ENCODE measurements around the gene HSPB8.

Gene HSPB8

DNA sequence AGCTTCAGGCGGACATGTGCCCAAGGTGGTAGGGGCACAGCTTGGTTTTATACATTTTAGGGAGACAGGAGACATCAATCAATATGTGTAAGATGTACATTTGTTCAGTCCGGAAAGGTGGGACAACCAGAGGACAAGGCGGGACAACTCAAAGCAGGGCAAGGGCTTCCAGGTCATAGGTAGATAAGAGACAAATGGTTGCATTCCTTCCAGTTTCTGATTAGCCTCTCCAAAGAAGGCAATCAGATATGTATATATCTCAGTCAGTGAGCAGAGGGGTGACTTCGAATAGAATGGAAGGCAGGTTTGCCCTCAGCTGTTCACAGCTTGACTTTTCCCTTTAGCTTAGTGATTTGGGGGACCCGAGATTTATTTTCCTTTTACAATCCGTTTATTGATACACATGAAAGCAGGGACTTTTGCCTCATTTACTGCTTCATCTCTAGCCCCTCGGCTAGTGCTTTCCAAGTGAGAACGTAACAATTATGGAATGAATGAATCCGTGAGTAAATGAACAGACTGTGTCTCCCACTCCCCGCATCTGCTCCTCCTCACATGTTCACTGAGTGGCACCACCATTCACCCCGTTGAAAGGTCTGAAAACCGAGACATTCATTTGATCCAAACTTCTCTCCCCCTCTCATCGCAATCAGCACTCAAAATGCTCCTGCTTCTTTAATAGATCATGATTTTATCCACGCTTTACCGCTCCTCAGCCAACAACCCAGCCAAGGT is 6.9 kb upstream of the HSPB8 start:
- DNase-seq: no peak

DNA sequence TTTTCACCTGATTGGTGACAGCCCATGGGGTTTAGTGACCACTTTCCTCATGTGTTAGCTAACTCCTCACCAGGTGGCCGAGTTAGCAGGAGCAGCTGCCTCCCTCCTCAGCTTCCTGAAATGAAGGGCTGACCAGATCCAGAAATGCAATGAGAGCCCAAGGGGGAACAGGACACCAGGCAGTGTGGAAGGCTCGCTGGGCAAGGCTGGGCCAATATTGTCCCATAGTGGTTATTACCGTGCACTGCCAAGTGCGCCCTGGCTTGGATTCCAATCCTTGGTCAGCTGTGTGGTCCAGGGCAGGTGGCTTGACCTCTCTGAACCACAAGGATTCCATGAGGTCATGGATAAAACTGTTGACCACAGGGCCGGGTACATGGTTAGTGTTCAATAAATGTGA is 3.6 kb upstream of the HSPB8 start:
- DNase-seq: no peak

DNA sequence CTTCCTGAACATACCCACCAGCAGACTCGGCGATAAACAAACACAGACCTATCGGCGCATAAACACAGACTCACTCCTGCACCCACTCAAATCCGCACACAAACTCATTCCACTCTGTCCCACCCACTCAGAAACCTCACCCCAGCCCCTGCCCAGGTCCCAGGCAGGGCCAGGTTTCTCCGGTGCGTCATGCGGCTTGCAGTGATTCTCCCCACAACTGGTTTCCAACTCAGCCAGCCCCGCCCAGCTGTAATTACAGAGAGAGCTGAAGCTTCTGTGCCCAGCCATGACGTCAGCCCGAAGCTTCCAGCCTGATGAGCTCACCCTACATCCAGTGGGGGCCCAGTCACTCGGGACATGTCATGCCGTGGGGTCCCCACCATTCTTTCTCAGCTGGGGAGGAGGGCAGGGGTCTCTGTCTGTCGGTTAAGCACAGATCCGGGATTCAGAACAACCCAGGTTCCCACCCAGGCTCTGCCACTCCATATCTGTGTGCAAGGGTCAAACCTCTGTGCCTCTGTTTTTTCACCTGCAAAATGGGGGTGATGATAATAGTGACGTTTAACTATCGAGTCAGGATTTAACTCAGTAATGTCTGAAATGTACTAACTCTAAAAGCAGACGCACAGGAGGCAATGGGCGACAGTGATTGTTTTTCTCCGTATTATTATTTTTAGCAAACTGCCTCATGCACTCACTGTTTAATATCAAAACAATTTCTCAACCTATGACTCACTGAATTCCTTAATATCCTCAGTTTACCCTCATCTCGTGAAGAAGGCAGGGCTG is 2.3 kb upstream of the HSPB8 start:
- peak; percentile 38 for DNase-seq

DNA sequence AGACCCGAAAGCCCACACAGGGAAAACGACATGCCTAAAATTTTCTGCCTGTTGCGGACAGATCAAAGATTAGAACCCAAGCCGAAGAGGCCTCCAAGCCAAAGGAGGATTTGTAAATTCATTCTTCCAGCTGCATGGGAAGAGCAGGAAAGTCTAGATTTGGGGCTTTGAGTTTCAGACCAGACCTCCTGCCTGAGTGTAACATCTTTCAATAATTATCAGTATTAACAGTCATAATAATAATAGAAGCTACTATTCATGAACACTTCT is 1.7 kb upstream of the HSPB8 start:
- DNase-seq: no peak

DNA sequence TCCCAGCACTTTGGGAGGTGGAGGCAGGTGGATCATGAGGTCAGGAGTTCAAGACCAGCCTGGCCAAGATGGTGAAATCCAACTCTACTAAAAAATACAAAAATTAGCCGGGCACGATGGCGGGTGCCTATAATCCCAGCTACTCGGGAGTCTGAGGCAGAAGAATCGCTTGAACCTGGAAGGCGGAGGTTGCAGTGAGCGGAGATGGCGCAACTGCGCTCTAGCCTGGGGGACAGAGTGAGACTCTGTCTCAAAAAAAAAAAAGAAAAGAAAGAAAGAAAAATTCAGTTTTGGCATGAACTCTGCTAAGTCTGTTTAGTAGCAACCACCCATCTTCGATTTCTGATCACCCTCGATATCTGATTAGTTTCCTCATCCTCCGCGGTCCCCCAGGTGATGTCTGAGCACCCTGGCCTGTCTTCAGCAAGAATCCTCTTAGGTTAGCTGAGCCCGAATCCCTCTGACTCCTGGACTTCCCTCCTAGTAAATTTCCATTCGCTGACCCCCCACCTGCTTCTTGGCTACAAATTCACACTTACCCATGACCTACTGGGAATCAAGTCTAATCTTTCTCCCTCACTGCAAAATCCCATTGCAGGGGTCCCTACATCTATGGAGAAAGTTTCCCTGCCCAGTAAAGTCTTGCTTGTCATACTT is 879 bp upstream of the HSPB8 start:
- DNase-seq: no peak

DNA sequence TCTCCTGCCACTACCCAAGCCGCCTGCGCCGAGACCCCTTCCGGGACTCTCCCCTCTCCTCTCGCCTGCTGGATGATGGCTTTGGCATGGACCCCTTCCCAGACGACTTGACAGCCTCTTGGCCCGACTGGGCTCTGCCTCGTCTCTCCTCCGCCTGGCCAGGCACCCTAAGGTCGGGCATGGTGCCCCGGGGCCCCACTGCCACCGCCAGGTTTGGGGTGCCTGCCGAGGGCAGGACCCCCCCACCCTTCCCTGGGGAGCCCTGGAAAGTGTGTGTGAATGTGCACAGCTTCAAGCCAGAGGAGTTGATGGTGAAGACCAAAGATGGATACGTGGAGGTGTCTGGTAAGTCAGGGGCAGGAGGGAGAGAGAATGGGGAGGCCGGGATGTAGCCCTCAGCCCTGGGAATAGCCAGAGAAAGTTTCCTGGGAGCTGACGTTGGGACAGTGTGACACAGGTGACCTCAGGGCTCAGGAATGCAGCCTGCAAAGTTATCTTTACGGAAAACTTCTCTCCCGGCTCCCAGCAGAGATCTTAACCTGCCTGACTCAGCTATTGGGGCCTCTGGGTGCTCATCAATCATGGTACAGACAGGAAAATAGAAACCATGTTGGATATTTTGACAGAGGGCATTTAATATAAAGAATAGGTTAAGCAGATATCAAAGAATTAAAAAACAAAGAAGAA is 747 bp downstream of the HSPB8 start:
- no peak for DNase-seq

DNA sequence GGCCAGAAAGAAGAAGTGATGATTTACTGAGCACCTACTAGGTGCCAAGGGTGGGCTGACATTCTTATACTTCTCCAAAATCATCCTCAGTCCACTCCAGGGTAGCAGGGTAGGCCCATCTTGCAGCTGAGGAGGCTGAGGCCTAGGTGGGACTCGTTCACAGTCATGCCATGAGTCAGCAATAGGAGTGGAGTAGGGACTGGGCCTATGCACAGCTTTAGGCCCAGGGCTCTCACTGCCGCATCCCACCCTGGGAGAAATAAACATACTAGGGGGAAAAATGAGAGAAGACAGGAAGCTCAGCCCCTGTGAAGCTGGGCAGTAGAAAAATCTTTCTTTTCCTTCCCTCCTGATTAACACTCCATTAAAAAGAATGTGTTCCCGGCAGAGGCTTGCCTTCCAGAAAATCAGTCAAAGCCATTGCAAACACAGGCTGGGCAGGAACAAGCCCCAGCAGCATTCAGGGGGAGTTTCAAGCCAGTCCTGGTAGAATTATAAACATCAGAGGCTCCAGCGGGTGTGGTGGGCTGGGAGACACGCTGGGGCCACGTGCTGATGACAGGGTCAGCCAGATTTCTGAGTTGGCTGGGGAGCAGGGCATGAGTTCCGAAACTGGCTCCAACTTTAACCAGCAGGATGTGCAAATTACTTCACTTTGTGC is 1.8 kb downstream of the HSPB8 start:
- no peak for DNase-seq

DNA sequence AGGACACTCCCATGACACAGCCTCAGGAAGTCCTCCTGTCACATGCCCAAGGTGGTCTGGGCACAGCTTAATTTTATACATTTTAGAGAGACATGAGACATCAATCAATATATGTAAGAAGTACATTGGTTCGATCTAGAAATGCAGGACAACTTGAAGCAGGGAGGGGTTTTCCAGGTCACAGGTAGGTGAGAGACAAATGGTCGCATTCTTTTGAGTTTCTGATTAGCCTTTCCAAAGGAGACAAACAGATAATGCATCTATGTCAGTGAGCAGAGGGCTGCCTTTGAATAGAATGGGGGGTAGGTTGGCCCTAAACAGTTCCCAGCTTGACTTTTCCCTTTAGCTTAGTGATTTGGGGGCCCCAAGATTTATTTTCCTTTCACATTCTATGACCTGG is 2.5 kb downstream of the HSPB8 start:
- DNase-seq: no peak

DNA sequence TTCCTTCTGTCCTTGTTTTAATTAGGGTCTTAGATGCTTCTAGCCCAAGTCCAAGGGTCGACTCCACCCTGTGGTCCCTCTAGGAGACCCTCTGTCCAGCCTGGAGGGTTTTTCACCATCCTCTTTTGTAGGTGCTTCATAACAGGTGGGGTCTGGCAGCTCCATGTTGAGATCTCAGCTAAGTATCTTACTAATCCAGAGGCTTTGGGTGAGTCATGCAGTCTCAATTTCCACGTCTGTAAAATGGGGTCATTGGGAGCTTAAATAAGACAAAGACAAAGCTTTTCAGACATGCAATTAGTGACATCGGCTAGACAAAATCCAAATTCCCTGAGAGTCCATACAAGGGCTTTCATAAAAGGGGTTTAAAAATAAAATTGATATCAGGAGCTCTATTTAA is 3.2 kb downstream of the HSPB8 start:
- DNase-seq: no peak

DNA sequence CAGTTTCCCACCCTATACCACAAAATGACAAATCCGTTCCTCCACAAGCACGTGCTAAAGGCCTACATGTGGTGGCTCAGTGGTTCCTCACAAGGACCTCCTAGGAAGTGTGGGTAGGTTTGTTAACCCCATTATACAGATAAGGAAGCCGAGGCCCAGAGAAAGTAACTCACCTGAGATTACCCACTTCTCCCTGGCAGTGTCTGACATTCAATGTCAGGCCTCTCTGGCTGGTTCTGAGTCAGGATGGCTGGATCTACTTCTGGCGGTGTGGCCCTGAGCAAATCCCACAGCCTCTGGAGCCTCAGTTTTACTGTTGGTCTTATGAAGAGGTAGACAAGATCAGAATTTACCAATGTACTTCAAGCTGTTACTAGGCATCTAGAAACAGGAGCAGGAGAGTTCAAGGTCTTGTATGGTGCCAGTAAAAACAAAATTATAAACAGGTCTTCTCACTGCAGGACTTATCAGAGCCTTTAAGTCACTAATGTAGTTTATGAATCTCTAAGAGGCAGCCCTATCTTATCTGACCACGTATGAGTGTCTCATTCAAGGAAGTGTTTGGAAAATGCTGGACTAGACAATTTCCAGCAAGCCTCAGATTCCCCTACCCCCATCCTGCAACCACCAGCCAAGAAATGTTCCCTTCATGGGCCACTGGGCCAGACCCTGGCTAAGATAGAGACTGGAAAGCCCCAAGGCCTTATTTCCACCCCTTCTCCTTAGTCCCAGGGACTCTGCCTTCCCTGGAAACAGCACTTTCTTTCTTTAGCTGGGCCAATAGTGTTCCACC is 4.2 kb downstream of the HSPB8 start:
- no peak for DNase-seq

DNA sequence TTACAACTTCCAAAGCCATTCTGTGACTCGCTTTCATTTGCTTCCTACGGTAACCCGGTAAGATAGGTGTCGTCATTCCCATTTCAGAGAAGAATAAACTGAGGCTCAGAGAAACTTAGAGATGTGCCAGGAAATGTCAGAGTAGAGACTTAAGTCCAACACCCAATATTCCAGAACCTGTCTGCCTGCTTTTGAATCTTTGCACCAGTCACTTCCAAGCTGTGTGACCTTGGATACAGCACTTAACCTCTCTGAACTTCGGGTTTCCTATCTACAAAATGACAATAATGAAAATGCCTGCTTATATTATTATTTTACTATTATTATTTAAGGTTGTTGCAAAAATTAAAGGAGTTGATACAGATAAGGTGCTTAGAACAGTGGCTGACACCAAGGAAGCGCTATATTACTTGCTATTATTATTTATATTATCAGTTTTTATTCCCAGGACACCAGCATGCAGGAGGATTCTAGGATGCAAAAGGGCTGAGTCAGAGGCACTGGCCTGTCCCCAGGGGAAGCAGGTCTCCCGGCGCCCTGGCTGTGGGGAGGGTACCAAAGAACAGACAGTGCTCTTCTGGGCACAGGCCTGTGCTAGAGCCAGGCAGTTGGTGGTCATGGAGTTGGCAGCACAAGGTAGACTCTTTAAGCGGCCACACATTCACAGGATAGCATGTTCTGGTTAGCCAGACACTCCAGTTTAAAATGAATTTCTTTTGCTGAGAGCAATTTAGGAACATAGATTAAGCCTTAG is 5.4 kb downstream of the HSPB8 start:
- no peak for DNase-seq

DNA sequence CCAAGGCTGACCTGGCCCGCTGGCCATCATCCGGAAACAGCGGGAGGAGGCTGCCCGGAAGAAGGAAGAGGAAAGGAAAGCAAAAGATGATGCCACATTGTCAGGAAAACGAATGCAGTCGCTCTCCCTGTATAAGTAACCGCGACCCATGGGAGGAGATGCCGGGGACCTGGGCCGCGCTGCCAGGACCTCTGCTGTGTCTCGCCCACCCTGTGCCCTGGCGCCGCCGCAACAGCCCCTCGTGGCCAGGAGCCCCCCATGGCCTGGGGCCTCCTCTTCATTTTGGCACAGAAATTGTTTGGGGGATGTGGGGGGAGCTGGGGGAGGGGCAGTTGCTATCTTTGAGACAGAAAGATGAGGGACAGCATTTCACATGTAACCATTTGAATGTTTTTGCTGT is 16.5 kb downstream of the HSPB8 start:
- no peak for DNase-seq

DNA sequence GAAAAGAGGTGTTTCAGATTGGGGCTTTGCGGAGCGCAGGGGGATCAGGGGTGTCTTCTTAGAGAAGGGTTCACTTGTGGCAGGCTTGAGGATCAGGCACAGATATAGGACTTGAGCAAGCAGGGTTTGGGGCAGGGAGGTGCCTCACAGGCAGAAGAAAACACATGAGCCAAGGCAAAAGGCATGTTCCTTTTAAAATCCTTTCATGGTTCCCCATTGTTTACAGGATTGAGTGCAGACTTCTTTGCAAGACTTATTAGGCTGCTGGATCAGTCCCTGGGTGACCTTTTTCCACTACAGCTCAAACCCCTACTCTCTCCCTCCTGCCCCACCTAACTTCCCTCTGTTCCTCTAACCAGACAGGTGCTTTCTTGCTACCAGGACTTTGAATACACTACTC is 19.7 kb downstream of the HSPB8 start:
- no peak for DNase-seq

DNA sequence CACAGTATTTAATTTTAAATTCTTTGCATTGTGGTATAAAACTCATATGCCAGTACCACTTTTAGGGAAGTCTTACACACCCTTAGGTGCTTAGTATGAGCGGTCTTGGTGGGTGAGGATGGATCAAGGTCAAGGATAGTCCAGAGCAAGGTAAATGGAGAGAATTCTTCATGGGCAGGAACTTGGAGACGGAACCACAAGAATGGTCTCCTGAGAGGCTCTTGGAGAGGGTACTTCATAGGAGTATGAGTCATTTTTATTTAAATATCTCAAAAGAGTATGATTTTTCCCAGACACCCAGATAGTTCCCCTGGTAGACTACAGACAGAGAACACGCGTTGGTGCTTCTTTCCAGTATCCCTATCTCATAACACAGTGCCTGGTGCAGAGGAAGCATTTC is 21.9 kb downstream of the HSPB8 start:
- DNase-seq: no peak

DNA sequence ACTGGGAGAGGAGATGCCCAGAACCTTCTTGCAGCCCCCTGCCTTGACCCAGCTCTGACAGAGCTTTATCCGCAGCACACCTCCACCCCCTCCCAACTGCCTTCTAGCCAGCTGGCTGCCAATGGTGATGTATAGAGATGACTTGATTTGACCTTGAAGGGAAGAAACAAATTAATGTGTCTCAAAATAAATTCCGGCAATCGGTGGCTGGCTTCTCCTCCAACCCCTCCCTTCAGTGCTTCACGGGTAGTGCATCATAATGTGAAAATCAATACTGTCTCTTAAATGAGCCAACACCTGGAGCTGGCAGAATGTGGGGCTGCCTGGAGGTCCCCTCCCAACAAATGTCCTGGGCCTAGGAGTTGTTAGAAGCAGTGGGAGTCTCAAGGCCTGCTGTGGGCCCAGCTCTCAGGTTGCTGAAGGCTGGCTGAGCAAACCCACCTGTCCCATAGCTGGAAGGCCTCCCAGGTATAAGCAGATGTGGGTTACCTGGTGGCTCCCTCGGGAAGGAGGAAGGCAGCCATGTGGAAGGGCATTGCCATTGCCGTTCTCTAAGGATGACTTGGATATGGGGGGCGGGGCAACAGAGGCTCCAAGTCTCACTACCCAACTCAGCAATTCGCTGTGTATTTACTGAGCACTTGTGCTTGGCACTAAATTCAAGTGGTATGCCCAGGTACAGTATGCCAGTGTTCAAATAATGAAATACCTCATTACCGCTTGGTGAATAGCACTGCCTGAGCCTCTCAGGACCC is 23.2 kb downstream of the HSPB8 start:
- no peak for DNase-seq

DNA sequence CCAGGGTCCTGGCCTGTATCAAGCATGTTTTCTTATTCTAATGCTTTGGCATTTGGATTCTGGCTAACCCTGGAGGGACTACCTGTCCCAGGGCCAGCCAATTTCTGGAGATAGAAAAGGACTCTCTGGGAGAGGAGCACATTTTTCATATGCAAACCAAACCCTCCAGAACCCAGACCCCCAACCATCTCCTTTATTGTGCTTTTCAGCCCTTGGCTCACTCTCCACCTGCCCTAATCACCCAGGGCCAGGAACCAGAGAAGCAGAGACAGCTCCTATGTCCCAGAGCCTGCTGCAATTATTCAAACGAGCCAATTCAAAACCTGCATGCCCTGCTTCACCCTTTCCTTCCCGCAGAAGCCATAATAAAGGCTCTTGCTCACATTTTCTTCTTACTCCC is 23.8 kb downstream of the HSPB8 start:
- DNase-seq: no peak

DNA sequence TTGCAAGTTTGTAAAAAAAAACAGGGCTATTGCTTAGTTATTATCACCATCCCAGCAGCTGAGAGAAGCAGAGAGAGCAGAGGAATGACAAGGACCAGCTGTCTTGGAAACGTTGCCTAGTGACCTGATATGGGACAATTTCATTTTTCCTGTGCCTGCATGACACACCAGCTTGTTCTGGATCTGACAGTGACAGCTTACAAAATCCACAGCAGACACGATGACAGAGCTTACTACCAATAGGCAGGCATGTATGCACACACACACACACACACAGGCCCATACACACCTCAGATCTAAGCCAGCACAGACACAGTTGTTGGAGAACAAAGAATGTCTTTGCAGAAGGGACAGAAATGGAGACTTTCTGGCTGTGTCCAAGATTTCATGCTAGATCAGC is 25.4 kb downstream of the HSPB8 start:
- DNase-seq: no peak

DNA sequence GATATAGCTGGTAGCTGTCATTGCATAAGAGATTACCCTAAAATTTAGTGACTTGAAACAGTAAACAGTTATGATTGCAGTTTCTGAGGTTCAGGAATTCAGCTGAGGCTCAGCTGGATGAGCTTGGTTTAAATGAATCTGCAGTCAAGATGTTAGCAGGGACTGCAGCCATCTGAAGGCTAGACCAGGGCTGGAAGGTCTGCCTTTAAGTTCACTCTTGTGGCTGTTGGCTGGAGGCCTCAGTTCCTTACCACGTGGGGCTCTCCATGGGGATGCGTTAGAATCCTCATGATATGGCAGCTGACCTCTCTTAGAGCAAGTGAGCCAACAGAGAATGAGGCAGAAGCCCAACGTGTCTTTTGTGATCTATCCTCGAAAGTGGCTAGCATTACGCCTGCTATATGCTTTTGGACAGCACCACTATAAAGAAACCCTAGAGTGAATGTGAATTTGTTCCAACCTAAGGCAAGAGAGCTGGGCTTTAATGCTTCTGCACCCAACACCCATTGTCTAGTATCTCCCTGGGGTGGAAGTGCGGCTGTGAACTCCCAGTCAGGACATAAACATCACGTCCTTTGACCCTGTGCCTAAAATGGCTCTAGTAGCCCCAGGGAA is 26.0 kb downstream of the HSPB8 start:
- no peak for DNase-seq

DNA sequence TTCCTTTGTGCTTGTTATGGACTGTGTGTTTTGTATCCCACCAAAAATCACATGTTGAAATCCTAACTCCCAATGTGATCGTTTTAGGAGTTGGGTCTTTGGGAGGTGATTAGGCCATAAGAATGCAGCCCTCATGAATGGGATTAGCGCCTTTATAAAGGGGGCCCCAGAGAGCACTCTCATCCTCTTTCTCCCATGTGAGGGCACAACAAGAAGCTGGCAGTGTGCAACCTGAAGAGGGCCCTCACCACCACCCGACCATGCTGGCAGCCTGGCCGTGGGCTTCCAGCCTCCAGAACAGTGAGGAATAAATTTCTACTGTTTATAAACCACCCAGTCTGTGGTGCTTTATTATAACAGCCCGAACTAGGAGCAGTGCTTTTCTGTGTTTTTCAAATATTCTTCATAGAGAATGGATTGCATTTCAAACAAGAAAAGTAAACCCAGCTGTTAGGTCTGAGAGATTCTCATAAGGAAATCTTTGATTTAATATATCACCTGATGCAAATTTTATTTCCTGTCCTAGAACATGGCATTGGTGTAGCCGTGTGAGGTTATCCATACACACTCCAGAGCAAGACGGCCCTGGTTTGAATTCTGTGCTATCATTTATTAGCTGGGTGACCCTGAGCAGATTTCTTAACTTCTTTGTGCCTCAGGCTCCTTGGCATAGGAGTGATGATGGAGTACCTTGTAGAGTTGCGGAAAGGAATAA is 27.8 kb downstream of the HSPB8 start:
- no peak for DNase-seq

Data from GOT3 (cell line).